Spleen (tissue), 11 donors: ENCODE measurements around the gene TEFM. TPM values are rescaled to one million over a fixed set of nuclear protein-coding genes. Genes with fewer than 3 reads are reported as not detected.

ENCODE experiments used
- DNase-seq: peaks from one replicate; pipeline ENCODE4 v3.0.0-alpha.2; 2020
- H3K27ac ChIP-seq, 8 donors: fragments of 200-600 bp; sonication (generic) in 7 of 8; 1 replicate in 4 of 8; 2 replicates in 4 of 8; pipeline versions ENCODE4 v1.5.0 to v1.8.0; 2016 to 2021; ENCODE audit warnings: inconsistent platforms in 4 of 8, mild to moderate bottlenecking in 4 of 8, moderate library complexity in 1 of 8
- H3K27me3 ChIP-seq, 7 donors: fragments of 200-600 bp; sonication (generic) in 6 of 7; replicated peaks in 1 of 7; 1 replicate in 4 of 7; 2 replicates in 3 of 7; pipeline versions ENCODE4 v1.5.0 to v1.8.0; 2016 to 2021; ENCODE audit warnings: inconsistent platforms in 3 of 7, mild to moderate bottlenecking in 1 of 7
- H3K36me3 ChIP-seq, 6 donors: fragments of 200-600 bp; sonication (generic) in 5 of 6; 1 replicate in 4 of 6; 2 replicates in 2 of 6; pipeline versions ENCODE4 v1.5.0 to v1.8.0; 2016 to 2021; ENCODE audit warnings: inconsistent platforms in 2 of 6
- H3K4me1 ChIP-seq, 6 donors: fragments of 200-600 bp; sonication (generic) in 5 of 6; 1 replicate in 3 of 6; 2 replicates in 3 of 6; pipeline versions ENCODE4 v1.5.0 to v1.8.0; 2016 to 2021; ENCODE audit warnings: inconsistent platforms in 3 of 6
- H3K4me3 ChIP-seq, 8 donors: fragments of 200-600 bp; sonication (generic) in 7 of 8; 1 replicate in 4 of 8; 2 replicates in 4 of 8; pipeline versions ENCODE4 v1.5.0 to v1.8.0; 2016 to 2021; ENCODE audit warnings: inconsistent platforms in 4 of 8, mild to moderate bottlenecking in 4 of 8, moderate library complexity in 2 of 8
- H3K9me3 ChIP-seq, 8 donors: fragments of 200-600 bp; sonication (generic) in 7 of 8; 1 replicate in 4 of 8; 2 replicates in 4 of 8; pipeline versions ENCODE4 v1.5.0 to v1.8.0; 2016 to 2021; ENCODE audit warnings: inconsistent platforms in 4 of 8
- CTCF ChIP-seq, 11 experiments: fragments of 200-600 bp in 7 of 11; fragments of 450-650 bp in 4 of 11; sonication (generic) in 4 of 11; IDR thresholded peaks in 8 of 11; conservative IDR thresholded peaks in 3 of 11; 1 replicate in 7 of 11; 2 replicates in 4 of 11; pipeline versions ENCODE4 v1.4.0 to v1.8.0; 2016 to 2021; ENCODE audit warnings: antibody characterized with exemption in 11 of 11, inconsistent platforms in 4 of 11, mild to moderate bottlenecking in 1 of 11
- POLR2A ChIP-seq, 3 donors: fragments of 450-650 bp; IDR thresholded peaks; one replicate each; pipeline ENCODE4 v1.5.1; 2017; ENCODE audit warnings: antibody characterized with exemption in 3 of 3, mild to moderate bottlenecking in 1 of 3
- POLR2AphosphoS5 ChIP-seq, 3 donors: sonication (generic); formaldehyde crosslinking; IDR thresholded peaks; one replicate each; pipeline ENCODE4 v1.5.1; 2017; ENCODE audit warnings: antibody characterized with exemption in 3 of 3
- WGBS, 5 donors: extraction: QIAGEN DNeasy Blood & Tissue Kit in 3 of 5; methylation state at CpG; one replicate each; pipeline versions ENCODE4 v1.1.5 to v1.1.7; 2013 to 2018; 5-methylcytosine and 5-hydroxymethylcytosine counted together
- intact Hi-C: fragments of 100-400 bp; cut with DNase I; formaldehyde crosslinking; loops from one replicate; pipeline ENCODE4 v1.15.0; 2023; ENCODE audit warnings: low total_unique reads
- polyA plus RNA-seq, 3 donors: library from polyadenylated mRNA; stranded (reverse); fragments of 200-250 nt; gene quantifications; one replicate each; pipeline ENCODE4 v1.2.1, GENCODE V29; 2013
- total RNA-seq, 7 donors: library from RNA; depleted of rRNA in 3 of 7; stranded (reverse); fragments of >200 nt in 3 of 7; fragmentation: NEBNext Ultra II Directional in 4 of 7; extraction: Animal tissue kit (Norgen Biotek cat#: 25700) in 4 of 7; gene quantifications; one replicate each; pipeline versions ENCODE4 v1.1.0 to v1.2.1, GENCODE V29; 2016 to 2021
- donor health status: healthy with polysubstance abuse.
- donor health status: DM: no; HTN: no; CAD: no; lungs with moderate emphysema.
- donor health status: DM: no; HTN: no; CAD: no.
- donor health status: Bipolar disorder and iron deficiency.
- donor health status: healthy.
- donor health status: DM: no; HTN: no; CAD: no.
- donor health status: DM: yes; HTN: yes; CAD: no.

TEFM gene
- total and polyA plus RNA-seq, 10 donors, result 8.4 to 33.4 (median 17.2) TPM

GRCh38 chr17:30929081-30929633 lies 23.1 kb upstream of the TEFM start:
- DNase-seq, result no peak
- peaks cover 0 to 8% (median 0%) of the 10 kb centered on the region in 6 donors for H3K4me1 ChIP-seq
- TF ChIP-seq CTCF (IDR thresholded peaks at IDR 0.05 in 8 of 11, conservative IDR thresholded peaks at IDR 0.05 in 3 of 11) (no peak), POLR2A (IDR thresholded peaks at IDR 0.05) (no peak), POLR2AphosphoS5 (IDR thresholded peaks at IDR 0.05) (no peak)
- peaks cover 0 to 12% (median 0%) of the 10 kb centered on the region in 7 donors for H3K27me3 ChIP-seq
- H3K27ac ChIP-seq, result no peak overlapping the region
- intact Hi-C loops, result no loop called here
- H3K9me3 ChIP-seq, result no peaks in the 10 kb centered on the region
- H3K36me3 ChIP-seq, result peaks cover 0 to 58% (median 4%) of the 10 kb centered on the region in 6 donors
- H3K4me3 ChIP-seq, result no peak overlapping the region
- WGBS, 5 donors, result 66 to 80% (median 76%) methylated on average over 8 of the region's 8 CpGs

- H3K36me3 ChIP-seq, result peaks cover 0 to 58% (median 4%) of the 10 kb centered on the region in 6 donors
- intact Hi-C loops, result no loop called here
- no peak for DNase-seq
- peaks cover 0 to 8% (median 0%) of the 10 kb centered on the region in 6 donors for H3K4me1 ChIP-seq
- H3K27ac ChIP-seq, result no peak overlapping the region
- no peaks in the 10 kb centered on the region for H3K9me3 ChIP-seq
- 89 to 95% (median 92%) methylated on average over 3 of the region's 3 CpGs for WGBS, 5 donors
- H3K27me3 ChIP-seq, result peaks cover 0 to 18% (median 0%) of the 10 kb centered on the region in 7 donors
- no peak overlapping the region for H3K4me3 ChIP-seq
- TF ChIP-seq POLR2A (IDR thresholded peaks at IDR 0.05), result no peak
- TF ChIP-seq POLR2AphosphoS5 (IDR thresholded peaks at IDR 0.05), result no peak
- TF ChIP-seq CTCF (IDR thresholded peaks at IDR 0.05 in 8 of 11, conservative IDR thresholded peaks at IDR 0.05 in 3 of 11), result no peak
These were observed 22.5 kb upstream of the TEFM start for GRCh38 chr17:30928584-30928983.

GRCh38 chr17:30927756-30928155 lies 21.7 kb upstream of the TEFM start:
- no peak overlapping the region for H3K4me3 ChIP-seq
- no peak for TF ChIP-seq CTCF (IDR thresholded peaks at IDR 0.05 in 8 of 11, conservative IDR thresholded peaks at IDR 0.05 in 3 of 11)
- no peak for TF ChIP-seq POLR2AphosphoS5 (IDR thresholded peaks at IDR 0.05)
- TF ChIP-seq POLR2A (IDR thresholded peaks at IDR 0.05), result no peak
- peaks cover 0 to 51% (median 4%) of the 10 kb centered on the region in 6 donors for H3K36me3 ChIP-seq
- H3K4me1 ChIP-seq, result peaks cover 0 to 16% (median 4%) of the 10 kb centered on the region in 6 donors
- peaks cover 0 to 26% (median 4%) of the 10 kb centered on the region in 7 donors for H3K27me3 ChIP-seq
- intact Hi-C loops, result no loop called here
- 88 to 97% (median 94%) methylated on average over 5 of the region's 5 CpGs for WGBS, 5 donors
- no peak for DNase-seq
- H3K9me3 ChIP-seq, result no peaks in the 10 kb centered on the region
- H3K27ac ChIP-seq, result no peak overlapping the region

- intact Hi-C loops, result no loop called here
- 71 to 80% (median 74%) methylated on average over 6 of the region's 6 CpGs for WGBS, 5 donors
- DNase-seq, result no peak
These were observed 20.5 kb upstream of the TEFM start for GRCh38 chr17:30926516-30926915.

More at GRCh38 chr17:30926516-30926915, 20.5 kb upstream of the TEFM start:
- Histone ChIP-seq H3K4me1 (peaks cover 0 to 27% (median 16%) of the 10 kb centered on the region in 6 donors), H3K9me3 (no peaks in the 10 kb centered on the region), H3K27me3 (peaks cover 0 to 39% (median 16%) of the 10 kb centered on the region in 7 donors), H3K36me3 (peaks cover 0 to 38% (median 4%) of the 10 kb centered on the region in 6 donors), H3K27ac (no peak overlapping the region), H3K4me3 (no peak overlapping the region)
- TF ChIP-seq POLR2A (IDR thresholded peaks at IDR 0.05) (no peak), CTCF (IDR thresholded peaks at IDR 0.05 in 8 of 11, conservative IDR thresholded peaks at IDR 0.05 in 3 of 11) (no peak)
